Bone marrow (tissue), 2 donors: ENCODE measurements around the gene CTDSP2.
"Not testable (repeated sequence)": the region's sequence is repeated elsewhere in the genome, so short reads cannot be mapped to it uniquely, and the experiment has no call there.

Experiments
- DNase-seq, 2 donors: peaks; one replicate each; lab custom pipeline; 2025; lab: John Stamatoyannopoulos, UW

CTDSP2 gene, protein sequence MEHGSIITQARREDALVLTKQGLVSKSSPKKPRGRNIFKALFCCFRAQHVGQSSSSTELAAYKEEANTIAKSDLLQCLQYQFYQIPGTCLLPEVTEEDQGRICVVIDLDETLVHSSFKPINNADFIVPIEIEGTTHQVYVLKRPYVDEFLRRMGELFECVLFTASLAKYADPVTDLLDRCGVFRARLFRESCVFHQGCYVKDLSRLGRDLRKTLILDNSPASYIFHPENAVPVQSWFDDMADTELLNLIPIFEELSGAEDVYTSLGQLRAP

DNA sequence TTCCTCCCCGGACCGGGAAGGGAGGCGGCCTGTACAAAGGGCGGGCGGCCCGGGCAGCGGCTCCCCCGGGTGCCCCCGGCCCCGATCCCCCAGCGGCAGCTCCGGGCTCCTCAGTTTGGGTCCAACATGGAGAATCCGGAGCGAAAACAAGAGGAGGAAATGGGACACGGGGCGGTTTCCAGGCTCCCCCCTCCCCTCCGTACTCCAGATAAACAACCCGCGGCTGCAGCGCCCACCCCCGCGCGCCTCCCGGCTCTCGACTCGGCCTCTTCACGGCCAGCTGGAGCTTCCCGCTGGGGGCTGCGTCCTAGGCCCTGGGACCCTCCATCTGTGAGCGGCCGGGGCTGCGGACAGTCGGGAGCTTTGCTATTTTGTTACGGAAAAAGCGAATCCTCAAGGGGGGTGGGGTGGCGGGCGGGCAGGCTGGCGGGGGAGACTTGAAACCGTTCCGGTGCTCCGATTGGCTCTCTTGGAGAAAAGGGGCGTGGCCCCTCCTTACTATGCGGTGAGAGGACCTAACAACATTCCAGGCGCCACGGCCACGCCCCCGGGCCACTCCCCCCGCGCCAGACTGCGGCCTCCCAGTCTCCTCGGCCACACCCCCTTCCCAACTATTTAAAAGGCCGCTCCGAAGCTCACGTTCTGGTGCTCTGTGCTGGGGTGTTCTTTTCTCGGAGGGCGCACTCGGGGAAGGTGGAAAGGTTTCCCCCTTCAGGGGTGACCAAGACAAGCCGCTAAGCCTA, at the start of gene CTDSP2:
Gene CTDSP2, minus strand, starts transcription at position 153 of the 743 bp plus-strand sequence. CDS start 294 bp downstream, outside the sequence.
- peak; percentile 91 to 92 for DNase-seq

DNA sequence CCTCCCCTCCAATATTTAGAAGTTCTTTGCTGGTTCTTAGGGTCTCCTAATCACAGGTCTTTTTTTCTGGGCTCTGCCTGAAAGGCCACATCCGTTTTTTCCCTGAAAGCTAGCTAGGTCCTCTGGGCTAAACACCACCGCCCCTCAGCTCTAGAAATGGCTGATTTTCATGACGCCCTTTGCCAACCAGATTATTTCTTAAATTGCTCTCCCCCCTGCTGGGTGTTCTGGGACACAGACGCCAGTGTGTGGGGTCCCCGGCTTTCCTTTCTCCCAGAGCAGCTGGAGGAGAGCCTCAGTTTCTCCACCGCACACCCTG, 49.5 kb upstream of the CTDSP2 start:
- DNase-seq = no peak

DNA sequence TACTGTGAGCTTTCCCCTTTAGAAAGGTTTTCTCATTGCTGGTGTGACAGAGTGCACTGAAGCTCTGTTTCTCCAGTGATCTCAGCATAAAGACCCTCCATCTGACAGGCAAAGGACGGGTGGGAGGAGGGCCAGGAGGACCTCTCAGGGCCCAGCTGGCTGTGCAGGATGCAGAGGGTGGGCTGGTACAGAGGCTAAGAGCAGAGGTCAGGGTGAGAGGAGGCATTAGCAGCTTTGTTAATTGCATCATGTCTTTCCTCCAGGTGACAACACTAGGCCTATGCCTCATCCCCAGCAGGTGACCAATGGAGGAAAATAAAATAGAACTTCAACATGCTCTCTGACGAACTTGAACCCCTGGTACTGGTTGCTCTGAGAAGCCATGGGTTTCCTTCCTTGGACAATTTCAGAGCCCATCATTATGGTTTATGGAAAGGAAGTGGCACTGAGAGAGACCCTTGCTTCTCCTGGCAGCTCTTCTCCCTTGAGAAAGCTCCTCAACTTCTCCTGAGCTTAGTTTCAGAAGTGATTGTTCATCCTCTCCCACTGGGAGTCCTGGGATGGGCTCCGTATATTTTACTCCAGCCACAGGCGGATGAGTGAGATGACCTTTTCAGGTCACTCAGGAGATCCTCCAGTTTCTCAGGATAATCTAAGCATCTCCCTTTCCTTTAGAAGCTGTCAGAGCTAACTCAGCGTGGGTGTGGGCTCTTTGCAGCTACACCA, 49.0 kb upstream of the CTDSP2 start:
- DNase-seq = no peak

DNA sequence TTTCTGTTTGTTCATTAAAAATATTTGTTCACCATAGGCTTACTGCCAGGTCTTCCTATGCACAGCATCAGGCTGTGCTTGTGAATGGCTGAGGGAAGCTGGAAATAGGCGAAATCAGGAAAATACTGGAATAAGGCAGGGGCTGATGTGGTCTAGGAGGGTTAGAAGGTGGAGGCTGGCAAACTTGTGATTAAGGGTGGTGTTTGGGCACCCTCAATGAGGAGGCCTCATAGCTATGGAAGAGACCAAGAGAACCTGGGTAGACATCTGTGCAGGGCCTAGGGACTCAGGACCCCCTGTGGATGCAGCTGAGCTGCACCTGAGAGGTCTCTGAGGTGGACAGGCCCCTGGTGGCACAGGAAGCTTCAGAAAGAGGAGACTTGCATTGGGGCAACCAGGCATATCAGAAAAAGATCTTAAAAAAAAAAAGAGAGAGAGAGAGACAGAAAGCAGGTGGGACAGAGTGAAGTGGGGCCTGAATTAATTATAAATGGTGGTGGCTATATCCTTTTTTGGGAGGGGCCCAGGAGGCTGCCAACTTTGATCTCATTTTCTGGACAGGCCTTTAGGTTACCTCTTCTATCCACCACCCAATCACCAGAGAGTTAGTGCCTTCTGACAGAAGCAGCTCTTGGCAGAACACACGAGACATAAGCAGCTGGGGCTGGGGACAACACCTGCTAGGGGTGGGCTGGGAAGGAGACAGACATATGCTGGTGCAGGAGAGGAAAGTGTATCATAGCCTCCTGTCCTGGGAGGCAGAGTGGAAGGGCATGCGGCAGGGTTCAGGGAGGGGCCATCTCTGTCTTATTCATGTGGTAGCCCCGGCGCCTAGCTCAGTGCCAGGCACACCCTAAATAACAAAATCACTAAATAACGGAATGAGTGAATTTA, 48.1 kb upstream of the CTDSP2 start:
- no peak for DNase-seq

DNA sequence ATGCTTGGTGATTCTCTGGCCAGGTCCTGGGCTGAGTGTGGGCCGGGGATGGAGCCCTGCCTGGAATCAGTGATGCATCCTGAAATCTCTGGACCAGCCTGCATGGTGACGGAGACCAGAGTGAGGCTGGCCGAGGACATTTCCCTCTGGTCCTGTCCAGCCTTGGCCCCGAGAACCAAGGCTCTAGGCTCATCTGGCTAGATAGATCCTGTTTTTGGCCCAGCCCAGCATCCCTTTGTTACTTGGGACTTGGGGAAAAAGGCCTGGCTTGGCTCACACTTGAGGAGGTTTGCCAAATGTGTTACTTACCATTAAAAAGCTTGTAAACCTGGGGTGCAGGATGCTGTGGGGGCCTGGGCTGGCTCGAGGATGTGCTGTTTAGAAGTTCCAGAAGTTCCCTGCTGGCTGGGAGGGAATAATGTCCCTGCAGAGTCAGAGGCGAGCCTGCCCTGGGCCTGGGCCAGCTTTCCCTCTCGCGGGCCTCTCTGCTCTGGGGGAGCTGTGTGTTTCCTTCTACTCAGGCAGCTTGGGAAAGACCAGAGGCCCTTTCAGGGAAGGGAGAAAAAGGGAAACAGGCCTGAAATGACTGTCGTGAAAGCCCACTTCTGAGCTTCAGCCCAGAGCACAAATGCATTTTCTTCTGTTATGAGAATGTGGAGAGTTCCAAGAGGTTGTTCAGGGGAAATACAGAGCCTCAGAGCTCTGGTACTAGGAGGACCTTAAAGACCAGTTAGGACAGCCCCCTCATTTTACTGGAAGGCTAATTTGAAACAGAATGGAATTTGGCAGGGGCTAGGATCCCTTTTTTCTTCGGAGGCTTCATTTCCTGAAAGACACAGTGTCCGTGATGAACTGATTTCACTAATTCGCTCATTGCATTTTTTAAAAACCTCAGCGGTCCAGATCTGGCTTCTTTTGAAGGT, 47.2 kb upstream of the CTDSP2 start:
- no peak for DNase-seq

DNA sequence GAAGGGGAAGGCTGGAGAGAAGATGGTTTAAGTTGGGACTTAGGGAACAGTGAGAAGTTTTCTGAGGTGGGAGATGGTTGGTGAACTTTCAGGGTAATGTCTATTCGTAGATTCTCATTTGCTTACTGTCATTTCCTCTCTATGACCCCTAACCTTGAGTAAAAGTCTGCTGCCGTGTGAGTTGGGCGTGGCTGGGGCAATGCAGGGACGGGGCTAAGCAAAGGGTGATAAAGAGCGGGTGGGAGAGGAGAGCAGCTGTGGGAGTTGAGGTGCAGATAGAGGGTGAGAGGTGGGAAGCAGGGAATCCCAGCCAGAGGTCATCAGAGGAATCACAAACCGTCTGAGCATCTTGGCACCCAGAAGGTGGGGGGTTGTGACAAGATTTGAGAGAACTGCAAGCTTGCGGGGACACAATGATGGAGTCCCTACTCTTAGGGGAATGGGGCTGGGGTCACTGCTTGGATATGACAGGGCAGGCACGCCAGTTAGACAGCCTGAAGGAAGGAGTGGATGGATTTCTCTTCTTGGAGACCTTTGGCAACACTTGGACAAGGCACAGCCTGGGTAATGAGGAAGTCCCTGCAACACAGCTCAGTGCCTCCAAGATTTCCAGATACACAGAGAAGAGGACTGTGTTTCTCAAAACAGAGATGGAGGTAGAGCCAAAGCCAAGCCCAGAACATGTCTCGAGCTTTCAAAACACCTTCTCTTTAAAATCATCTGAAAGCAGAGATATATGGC, 45.9 kb upstream of the CTDSP2 start:
- no peak for DNase-seq

DNA sequence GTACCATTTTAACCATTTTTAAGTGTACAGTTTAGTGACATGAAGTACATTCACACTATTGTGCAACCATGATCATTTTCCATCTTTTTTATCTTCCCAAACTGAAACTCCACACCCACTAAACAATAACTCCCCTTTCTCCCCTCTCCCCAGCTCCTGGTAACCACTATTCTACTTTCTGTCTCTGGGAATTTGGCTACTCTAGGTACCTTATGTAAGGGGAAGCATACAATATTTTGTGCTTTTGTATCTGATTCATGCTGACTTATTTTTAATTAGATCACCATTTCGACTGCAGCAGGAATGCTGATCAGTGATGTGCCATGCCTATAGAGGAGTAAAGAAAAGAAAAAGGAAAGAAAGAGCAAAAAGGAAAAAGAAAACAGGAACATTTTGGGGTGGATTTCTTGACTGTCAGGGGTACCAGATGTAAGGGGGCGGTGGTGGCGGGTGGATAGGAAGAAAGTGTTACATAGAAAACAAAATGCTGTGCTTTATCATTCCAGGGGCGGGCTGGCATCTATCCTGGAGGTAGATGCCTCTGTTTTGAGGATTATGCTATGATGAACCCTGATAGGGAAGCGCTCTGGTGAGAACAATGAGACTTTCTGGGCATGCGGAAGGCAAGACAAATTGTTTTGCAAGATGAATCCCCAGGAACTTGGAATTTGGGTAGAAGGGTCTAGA, 45.2 kb upstream of the CTDSP2 start:
- DNase-seq = no peak

DNA sequence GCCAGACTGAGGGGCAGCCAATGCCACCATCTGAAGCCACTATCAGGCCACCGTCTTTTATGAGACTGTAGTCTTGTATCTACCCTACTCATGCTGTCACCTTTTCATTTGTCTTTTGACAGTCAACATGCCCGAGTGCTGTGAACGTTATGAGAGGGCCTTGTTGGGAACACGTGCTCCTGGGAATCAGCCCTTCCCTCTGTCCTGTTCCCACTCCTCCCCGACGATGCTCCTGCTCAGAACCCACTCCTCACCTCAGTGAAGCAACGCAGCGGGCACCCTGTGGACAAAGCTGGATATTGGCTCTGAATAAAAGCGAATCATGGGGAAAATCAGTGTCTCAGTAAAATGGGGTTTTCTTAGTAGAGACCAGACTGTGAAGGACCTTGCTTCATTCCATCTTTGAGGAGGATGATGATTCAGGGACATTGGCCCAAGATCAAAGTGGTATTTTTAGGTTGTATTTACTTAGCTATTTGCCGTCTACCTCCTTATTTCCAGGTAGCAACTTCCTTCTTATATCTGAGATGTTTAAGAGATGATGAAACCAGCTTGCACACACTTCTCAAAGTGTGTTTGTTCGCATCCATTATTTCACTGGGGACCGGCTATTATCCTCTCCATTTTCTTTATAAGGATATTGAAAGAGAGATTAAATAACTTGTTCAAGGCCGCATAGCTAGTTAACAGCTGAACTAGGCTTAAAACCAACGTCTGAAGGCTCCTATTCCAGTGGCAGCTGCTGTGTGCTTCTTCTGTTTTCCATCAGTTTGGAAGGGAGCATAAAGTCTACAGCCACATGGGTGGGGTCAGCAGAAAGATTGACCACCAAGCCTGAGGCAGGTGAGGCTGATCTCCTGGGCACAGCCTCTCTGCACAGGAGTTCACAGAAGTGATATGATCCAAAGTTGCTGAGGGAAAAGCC, 43.9 kb upstream of the CTDSP2 start:
- no peak for DNase-seq

DNA sequence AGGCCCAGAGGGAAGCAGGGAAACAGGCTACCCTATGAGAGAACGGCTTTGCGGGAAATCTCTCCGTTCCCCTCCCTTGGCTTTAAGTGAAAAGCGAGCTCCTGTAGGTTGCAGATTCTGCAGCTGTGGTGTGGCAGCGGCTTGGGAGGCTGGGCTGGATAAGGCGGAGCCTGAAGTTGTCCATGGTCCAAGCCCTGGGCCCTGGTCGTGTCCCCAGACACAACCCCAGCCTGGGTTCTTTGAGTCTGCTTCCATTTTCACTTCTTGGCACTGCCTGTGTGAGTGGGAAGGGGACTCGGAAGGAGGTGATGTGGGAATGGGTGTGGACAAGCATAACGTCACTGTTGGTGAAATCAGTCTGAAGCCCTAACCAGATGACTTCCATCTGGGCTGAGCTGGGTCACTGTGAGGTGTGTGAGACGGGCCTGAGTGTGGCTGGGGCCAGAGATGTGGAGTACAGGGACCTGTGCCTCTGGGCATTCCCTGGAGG, 43.0 kb upstream of the CTDSP2 start:
- DNase-seq = no peak

DNA sequence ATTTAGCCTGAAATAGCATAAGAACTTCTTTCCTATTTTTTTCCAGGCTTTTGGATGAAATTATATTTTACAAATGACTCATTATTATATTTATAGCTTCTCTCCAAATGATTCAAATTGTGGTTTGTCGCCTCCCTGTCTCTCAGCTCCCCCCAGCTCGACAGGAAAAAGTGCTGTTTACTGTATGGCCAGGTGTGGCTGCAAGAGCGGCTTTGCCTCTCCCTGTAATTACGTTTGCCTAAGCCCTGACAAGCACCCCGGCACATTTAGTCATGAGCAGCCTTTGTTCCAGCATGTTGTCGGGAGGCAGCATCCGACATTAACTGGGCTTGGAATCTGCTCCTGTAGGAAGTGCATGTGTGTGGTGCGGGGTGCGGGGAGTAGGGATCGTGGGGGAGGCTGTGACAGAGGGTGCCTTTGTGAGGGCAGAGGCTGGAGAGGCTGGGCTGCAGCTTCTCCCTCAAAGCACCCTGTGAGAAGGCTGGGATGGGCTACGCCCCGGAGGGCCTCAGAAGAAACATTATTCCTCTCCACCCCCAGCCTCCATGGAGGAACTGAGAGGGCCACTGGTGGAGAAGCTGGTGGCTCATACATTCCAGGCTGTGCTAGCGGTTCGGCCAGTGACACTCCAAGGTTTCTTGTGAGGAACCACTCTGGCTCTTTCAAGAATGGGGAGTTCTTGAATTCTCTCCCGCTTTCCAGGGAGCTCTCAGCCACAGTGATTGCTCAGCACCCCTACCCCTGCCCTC, 42.1 kb upstream of the CTDSP2 start:
- DNase-seq = no peak

DNA sequence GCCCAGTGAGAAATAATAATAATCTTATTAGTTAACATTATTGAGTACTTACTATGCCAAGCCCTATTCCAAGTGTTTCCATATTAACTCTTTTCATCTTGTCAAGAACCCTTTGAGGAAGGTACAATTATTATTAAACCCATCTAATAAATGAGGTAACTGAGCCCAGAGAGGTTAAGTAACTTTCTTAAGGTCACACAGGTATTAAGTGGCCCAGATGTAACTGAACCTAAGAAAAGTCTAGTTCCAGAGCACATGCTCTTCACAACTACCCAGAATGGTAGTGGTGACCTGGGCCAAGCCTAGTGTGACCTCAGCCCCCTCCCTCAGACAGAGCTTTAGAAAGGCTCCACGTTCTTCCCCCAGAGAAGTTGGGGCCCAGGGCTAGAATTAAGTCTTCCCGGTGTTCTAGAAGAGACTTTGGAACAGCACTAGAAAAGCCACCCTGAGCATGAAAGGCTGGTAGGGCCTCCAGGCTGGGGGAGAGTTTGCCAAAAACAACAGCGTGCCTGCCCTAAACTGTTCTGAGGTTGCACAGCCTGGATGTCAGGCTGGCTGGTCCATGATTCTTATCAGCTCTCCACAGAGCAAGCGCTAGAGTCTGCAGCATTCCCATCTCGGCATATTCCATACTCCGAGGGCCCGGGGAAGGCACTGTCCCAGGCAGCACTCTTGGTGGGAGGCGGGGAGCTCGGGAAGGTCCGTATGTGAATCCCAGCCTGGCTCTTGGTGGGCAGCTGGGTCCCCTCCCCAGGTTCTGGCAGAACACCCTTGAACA, 41.3 kb upstream of the CTDSP2 start:
- DNase-seq = no peak

DNA sequence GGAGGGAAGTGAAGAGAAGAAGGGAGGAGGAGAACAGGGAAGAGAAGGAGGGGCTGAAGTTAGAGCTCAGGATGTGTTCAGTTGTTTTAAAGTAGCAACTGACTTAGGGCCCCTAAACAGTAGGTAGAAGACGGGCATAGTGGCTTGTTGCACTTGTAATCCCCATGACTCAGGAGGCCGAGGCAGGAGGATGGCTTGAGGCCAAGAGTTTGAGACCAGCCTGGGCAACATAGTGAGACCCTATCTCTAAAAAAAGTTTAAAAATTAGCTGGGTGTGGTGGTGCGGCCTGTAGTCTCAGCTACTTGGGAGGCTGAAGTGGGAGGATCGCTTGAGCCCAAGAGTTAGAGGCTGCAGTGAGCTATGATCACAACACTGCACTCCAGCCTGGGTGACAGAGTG, 40.4 kb upstream of the CTDSP2 start:
- not testable (repeated sequence) for DNase-seq

DNA sequence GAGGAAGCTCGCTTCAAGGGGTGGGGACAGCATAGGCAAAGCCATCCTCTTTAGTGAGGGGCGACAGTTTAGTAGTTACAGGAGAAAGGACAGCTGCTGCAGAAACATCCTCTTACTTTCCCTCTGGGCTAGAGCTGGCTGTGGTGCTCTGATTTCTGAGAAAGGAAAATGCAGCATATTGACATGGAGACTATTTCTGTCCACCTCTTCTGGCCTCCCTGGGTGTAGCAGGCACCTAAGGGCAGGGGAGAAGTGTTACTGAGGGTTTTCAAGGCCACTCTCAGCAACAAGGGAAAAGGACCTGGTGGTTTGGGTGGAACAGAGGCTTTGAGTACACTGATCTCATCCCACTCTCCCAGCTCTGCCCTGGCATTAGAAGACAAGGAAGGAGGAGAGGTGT, 40.0 kb upstream of the CTDSP2 start:
- no peak for DNase-seq

DNA sequence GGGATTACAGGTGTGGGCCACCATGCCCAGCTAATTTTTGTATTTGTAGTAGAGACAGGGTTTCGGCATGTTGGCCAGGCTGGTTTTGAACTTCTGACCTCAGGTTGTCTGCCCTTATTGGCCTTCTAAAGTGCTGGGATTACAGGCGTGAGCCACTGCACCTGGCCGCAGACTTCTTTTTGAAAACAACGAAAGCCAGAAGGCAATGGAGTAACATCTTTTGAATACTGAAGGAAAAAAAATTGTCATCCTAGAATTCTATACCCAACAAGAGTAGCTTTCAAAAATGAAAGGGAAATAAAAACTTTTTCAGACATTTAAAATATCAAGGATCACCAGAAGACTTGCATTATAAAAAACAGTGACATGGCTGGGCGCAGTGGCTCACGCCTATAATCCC, 38.7 kb upstream of the CTDSP2 start:
- DNase-seq = no peak

DNA sequence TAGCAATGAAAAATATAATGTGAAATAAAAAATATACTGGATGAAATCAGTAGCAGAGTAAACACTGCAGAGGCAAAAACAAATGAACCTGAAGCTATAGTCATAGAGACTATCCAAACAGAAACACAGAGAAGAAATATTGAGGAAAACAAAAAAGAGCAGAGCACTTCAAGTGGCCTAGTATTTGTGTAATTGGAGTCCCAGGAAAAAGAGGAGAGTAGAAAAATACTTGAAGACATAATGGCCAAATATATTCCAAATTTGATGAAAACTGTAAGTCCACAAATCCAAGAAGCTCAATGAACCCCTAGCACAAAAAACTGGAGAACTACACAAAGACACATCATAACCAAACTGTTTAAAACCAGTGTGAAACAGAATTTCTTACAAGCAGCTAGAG, 37.2 kb upstream of the CTDSP2 start:
- no peak for DNase-seq

DNA sequence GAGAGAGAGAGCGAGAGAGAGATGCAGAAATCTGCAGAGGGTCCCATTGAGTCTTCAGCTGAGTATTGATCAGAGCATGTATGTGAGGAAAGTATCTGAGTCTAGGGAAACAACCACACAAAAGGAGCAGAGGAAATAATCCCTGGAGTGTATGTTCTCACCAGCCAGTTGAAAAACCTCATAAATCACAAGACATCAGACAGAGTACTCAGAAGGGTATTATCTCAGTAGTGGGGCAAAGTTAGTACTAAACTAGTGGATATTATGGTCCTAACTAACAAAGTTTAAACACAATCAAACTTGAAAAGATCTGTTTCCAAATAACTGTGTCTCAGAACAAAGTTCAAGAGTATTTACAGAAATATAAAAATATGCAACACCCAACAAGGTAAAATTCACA, 36.5 kb upstream of the CTDSP2 start:
- DNase-seq = no peak

DNA sequence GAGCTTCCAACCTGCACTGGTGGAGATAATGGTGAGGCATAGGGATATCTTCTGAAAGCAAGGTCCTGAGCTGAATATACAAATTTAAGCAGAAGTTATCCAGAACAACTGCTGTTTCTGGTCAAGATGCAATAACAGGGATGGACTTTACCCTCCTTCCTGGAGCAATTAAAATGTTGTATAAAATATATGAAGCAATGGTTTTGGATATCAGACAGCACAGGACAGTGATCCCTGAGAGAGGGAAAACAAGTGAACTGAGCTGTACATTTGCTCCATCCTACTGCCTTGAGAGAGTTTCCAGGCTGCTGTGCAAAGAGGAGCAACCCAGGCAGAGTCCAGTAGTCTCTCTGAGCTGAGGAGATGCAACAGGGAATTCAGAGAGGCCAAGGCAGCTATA, 36.0 kb upstream of the CTDSP2 start:
- DNase-seq = no peak
